SK-N-SH (cell line): Measurements from ENCODE around the gene MAST4.

ENCODE experiments used
- CTCF ChIP-seq: fragments of 200-600 bp; sonication (generic); IDR thresholded peaks from 2 replicates; pipeline ENCODE4 v1.6.1; 2017; ENCODE audit warnings: antibody characterized with exemption, mild to moderate bottlenecking, moderate library complexity
- ELF1 ChIP-seq: IDR thresholded peaks from 2 replicates; pipeline ENCODE4 v1.4.0; 2012
- EP300 ChIP-seq, 2 experiments: IDR thresholded peaks; 2 replicates each; pipeline versions ENCODE4 v1.4.0 to v1.6.1; 2012; ENCODE audit warnings: borderline replicate concordance in 1 of 2, low read depth in 1 of 2, low read length in 1 of 2
- FOSL2 ChIP-seq: IDR thresholded peaks from 2 replicates; pipeline ENCODE4 v1.4.0; 2012; ENCODE audit warnings: low read depth, mild to moderate bottlenecking, moderate library complexity, borderline replicate concordance
- JUND ChIP-seq: IDR thresholded peaks from 2 replicates; pipeline ENCODE4 v1.4.0; 2012
- MAX ChIP-seq: IDR thresholded peaks from 2 replicates; pipeline ENCODE4 v1.4.0; 2012; ENCODE audit warnings: low read depth
- PBX3 ChIP-seq: IDR thresholded peaks from 2 replicates; pipeline ENCODE4; 2012
- RAD21 ChIP-seq: IDR thresholded peaks from 2 replicates; pipeline ENCODE4 v1.6.1; 2012; ENCODE audit warnings: mild to moderate bottlenecking, low read length
- RCOR1 ChIP-seq: fragments of 150-350 bp; IDR thresholded peaks from 2 replicates; pipeline ENCODE4 v1.6.1; 2017; ENCODE audit warnings: antibody characterized with exemption, low read length
- RFX5 ChIP-seq: IDR thresholded peaks from 2 replicates; pipeline ENCODE4 v1.6.1; 2012; ENCODE audit warnings: mild to moderate bottlenecking, improper control_type of control experiment, low read length
- RXRA ChIP-seq: IDR thresholded peaks from 2 replicates; pipeline ENCODE4 v1.4.0; 2012; ENCODE audit warnings: low read depth, mild to moderate bottlenecking, borderline replicate concordance
- SIN3A ChIP-seq: IDR thresholded peaks from 2 replicates; pipeline ENCODE4 v1.6.1; 2012; ENCODE audit warnings: low read depth, mild to moderate bottlenecking, low read length, moderate library complexity, borderline replicate concordance
- TAF1 ChIP-seq: IDR thresholded peaks from 2 replicates; pipeline ENCODE4 v1.6.1; 2012; ENCODE audit warnings: low read depth, mild to moderate bottlenecking, low read length, moderate library complexity, borderline replicate concordance
- TCF12 ChIP-seq: IDR thresholded peaks from 2 replicates; pipeline ENCODE4 v1.4.0; 2012

- no peak for TF ChIP-seq CTCF
- TF ChIP-seq RCOR1: no peak
- no peak for TF ChIP-seq RAD21
- TF ChIP-seq SIN3A: no peak
- no peak for TF ChIP-seq RXRA
- TF ChIP-seq TCF12: no peak
- TF ChIP-seq ELF1: no peak
- TF ChIP-seq TAF1: no peak
- no peak for TF ChIP-seq FOSL2
- no peak for TF ChIP-seq JUND
- TF ChIP-seq PBX3: no peak
- TF ChIP-seq RFX5: no peak
- no peak for TF ChIP-seq EP300 (IDR thresholded peaks at IDR 0.05; ENCODE audit: borderline replicate concordance in 1 of 2, low read depth in 1 of 2, low read length in 1 of 2)
- TF ChIP-seq MAX: no peak
Observed at GRCh38 chr5:66694036-66694435, 97.8 kb downstream of the MAST4 start.
